H1 (cell line): ENCODE results near the gene OR9K2. TPM values are rescaled to one million over a fixed set of nuclear protein-coding genes. Genes with fewer than 3 reads are reported as not detected.

Source experiments
- CTCF ChIA-PET: fragments of 300-600 bp; sonication (Branson Sonifier 250); formaldehyde crosslinking; loops from one replicate; lab custom pipeline; 2021; ENCODE audit not compliant: partially characterized antibody; lab: Charles Lee
- POLR2A ChIA-PET: fragments of 300-600 bp; sonication (Branson Sonifier 250); formaldehyde crosslinking; loops from one replicate; lab custom pipeline; 2021; ENCODE audit warnings: inconsistent platforms; ENCODE audit not compliant: partially characterized antibody; lab: Charles Lee
- DNase-seq, 2 experiments: peaks; one replicate each; pipeline versions ENCODE4 v3.0.0 to v3.0.0-alpha.2; 2010 to 2022; ENCODE audit warnings: low spot score in 2 of 2, low read depth in 1 of 2, mixed read lengths in 1 of 2
- FAIRE-seq: peaks from 2 replicates; lab custom pipeline; 2011; peaks lifted over from hg19 to GRCh38; lab: Jason Lieb, UNC
- H2AFZ ChIP-seq: 2 replicates; pipeline ENCODE4 v1.8.1; 2012; ENCODE audit warnings: low read length, inconsistent platforms
- H2AK5ac ChIP-seq: 2 replicates; pipeline ENCODE4 v1.6.1; 2013; ENCODE audit warnings: low read depth, low read length
- H2BK120ac ChIP-seq: replicated peaks from 2 replicates; pipeline ENCODE3; 2013; ENCODE audit warnings: low read depth, low read length, inconsistent platforms
- H2BK12ac ChIP-seq: 2 replicates; pipeline ENCODE4 v1.6.1; 2013; ENCODE audit warnings: low read depth, low read length
- H2BK15ac ChIP-seq: 2 replicates; pipeline ENCODE4 v1.6.1; 2013; ENCODE audit warnings: low read length
- H2BK20ac ChIP-seq: 2 replicates; pipeline ENCODE4 v1.6.1; 2013; ENCODE audit warnings: low read length
- H2BK5ac ChIP-seq: 2 replicates; pipeline ENCODE4 v1.6.1; 2013; ENCODE audit warnings: low read depth, low read length
- H3K14ac ChIP-seq: 2 replicates; pipeline ENCODE4 v1.6.1; 2013; ENCODE audit warnings: inconsistent platforms; ENCODE audit not compliant: insufficient read length
- H3K18ac ChIP-seq: 2 replicates; pipeline ENCODE4 v1.6.1; 2013; ENCODE audit warnings: low read length; ENCODE audit errors: extremely low read depth
- H3K23ac ChIP-seq: 2 replicates; pipeline ENCODE4 v1.6.1; 2013; ENCODE audit warnings: inconsistent platforms; ENCODE audit not compliant: insufficient read length
- H3K23me2 ChIP-seq: 2 replicates; pipeline ENCODE4 v1.6.1; 2013; ENCODE audit warnings: low read depth, low read length
- H3K27ac ChIP-seq: 2 replicates; pipeline ENCODE4 v1.6.1; 2011; ENCODE audit warnings: low read depth, low read length, inconsistent platforms
- H3K27me3 ChIP-seq, 4 experiments: replicated peaks in 1 of 4; 1 replicate in 1 of 4; 2 replicates in 3 of 4; pipeline versions ENCODE4 v1.6.1 to v1.8.1; 2011 to 2013; ENCODE audit warnings: low read length in 3 of 4, mild to moderate bottlenecking in 3 of 4, inconsistent platforms in 2 of 4, mixed read lengths in 2 of 4, moderate library complexity in 1 of 4; ENCODE audit not compliant: control insufficient read depth in 3 of 4, insufficient read depth in 3 of 4; ENCODE audit errors: extremely low read depth in 1 of 4
- H3K36me3 ChIP-seq, 4 experiments: 2 replicates each; pipeline versions ENCODE4 v1.6.1 to v1.8.1; 2011 to 2013; ENCODE audit warnings: mild to moderate bottlenecking in 4 of 4, low read length in 3 of 4, moderate library complexity in 2 of 4, control low read depth in 1 of 4, inconsistent platforms in 1 of 4; ENCODE audit not compliant: insufficient read depth in 4 of 4, control insufficient read depth in 2 of 4
- H3K4ac ChIP-seq: replicated peaks from 2 replicates; pipeline ENCODE3; 2013; ENCODE audit warnings: low read length, low read depth, mixed read lengths, inconsistent platforms; ENCODE audit not compliant: insufficient read length
- H3K4me1 ChIP-seq, 4 experiments: replicated peaks in 1 of 4; 1 replicate in 1 of 4; 2 replicates in 3 of 4; pipeline versions ENCODE4 v1.6.1 to v1.8.1; 2011 to 2013; ENCODE audit warnings: low read length in 3 of 4, inconsistent platforms in 2 of 4, mixed read lengths in 1 of 4; ENCODE audit not compliant: insufficient read depth in 4 of 4, control insufficient read depth in 3 of 4
- H3K4me2 ChIP-seq, 2 experiments: 2 replicates each; pipeline versions ENCODE4 v1.6.1 to v1.8.1; 2011 to 2013; ENCODE audit warnings: low read depth in 2 of 2, low read length in 2 of 2, control low read depth in 1 of 2, inconsistent platforms in 1 of 2, mild to moderate bottlenecking in 1 of 2; ENCODE audit not compliant: insufficient read depth in 1 of 2
- H3K4me3 ChIP-seq, 4 experiments: fragments of 200-600, 300-600 bp in 1 of 4; sonication (generic), shearing (Covaris generic), sonication (Bioruptor Twin) in 1 of 4; 2 replicates each; pipeline versions ENCODE4 v1.5.1 to v1.8.1; 2011 to 2016; ENCODE audit warnings: low read length in 4 of 4, low read depth in 3 of 4, control low read depth in 2 of 4, inconsistent platforms in 2 of 4, mild to moderate bottlenecking in 2 of 4, mixed read lengths in 1 of 4, moderate library complexity in 1 of 4; ENCODE audit not compliant: insufficient read depth in 2 of 4; ENCODE audit errors: extremely low read depth in 1 of 4
- H3K56ac ChIP-seq: replicated peaks from 2 replicates; pipeline ENCODE3; 2013; ENCODE audit warnings: low read depth, mild to moderate bottlenecking, mixed read lengths, low read length, inconsistent platforms; ENCODE audit not compliant: insufficient read length
- H3K79me1 ChIP-seq: 2 replicates; pipeline ENCODE4 v1.6.1; 2013; ENCODE audit warnings: low read depth, low read length, control low read depth
- H3K79me2 ChIP-seq, 2 experiments: 2 replicates each; pipeline versions ENCODE4 v1.6.1 to v1.8.1; 2012 to 2013; ENCODE audit warnings: low read length in 2 of 2, mild to moderate bottlenecking in 2 of 2, inconsistent platforms in 1 of 2; ENCODE audit not compliant: insufficient read depth in 2 of 2, control insufficient read depth in 1 of 2
- H3K9ac ChIP-seq, 4 experiments: replicated peaks in 1 of 4; 1 replicate in 1 of 4; 2 replicates in 3 of 4; pipeline versions ENCODE4 v1.6.1 to v1.8.1; 2011 to 2013; ENCODE audit warnings: low read depth in 3 of 4, low read length in 3 of 4, control low read depth in 2 of 4, mild to moderate bottlenecking in 2 of 4, moderate library complexity in 2 of 4, inconsistent platforms in 1 of 4; ENCODE audit errors: extremely low read depth in 1 of 4
- H3K9me3 ChIP-seq, 2 experiments: 2 replicates each; pipeline versions ENCODE4 v1.6.1 to v1.8.1; 2012 to 2013; ENCODE audit warnings: mild to moderate bottlenecking in 2 of 2, moderate library complexity in 2 of 2, control low read depth in 1 of 2, inconsistent platforms in 1 of 2, low read depth in 1 of 2, low read length in 1 of 2, mixed read lengths in 1 of 2; ENCODE audit not compliant: insufficient read depth in 2 of 2
- H4K20me1 ChIP-seq, 2 experiments: replicated peaks in 1 of 2; 2 replicates each; pipeline versions ENCODE3 to v1.8.1; 2011 to 2013; ENCODE audit warnings: inconsistent platforms in 2 of 2, low read length in 2 of 2, mild to moderate bottlenecking in 1 of 2; ENCODE audit not compliant: insufficient read depth in 2 of 2, control insufficient read depth in 1 of 2
- H4K5ac ChIP-seq: 2 replicates; pipeline ENCODE4 v1.6.1; 2013; ENCODE audit warnings: low read length, low read depth, mixed read lengths, inconsistent platforms; ENCODE audit not compliant: insufficient read length
- H4K8ac ChIP-seq: 2 replicates; pipeline ENCODE4 v1.8.0; 2013; ENCODE audit warnings: mild to moderate bottlenecking, moderate library complexity, low read length, inconsistent platforms; ENCODE audit not compliant: insufficient read depth; ENCODE audit errors: extremely low read depth
- H4K91ac ChIP-seq: replicated peaks from 2 replicates; pipeline ENCODE3; 2013; ENCODE audit warnings: low read length, mixed read lengths, inconsistent platforms; ENCODE audit not compliant: insufficient read length
- POU5F1 ChIP-seq: IDR thresholded peaks from 2 replicates; pipeline ENCODE4 v1.6.1; 2011; ENCODE audit warnings: low read depth, mild to moderate bottlenecking, low read length, moderate library complexity
- RAD21 ChIP-seq, 2 experiments: IDR thresholded peaks in 1 of 2; conservative IDR thresholded peaks in 1 of 2; 2 replicates each; pipeline ENCODE4 v1.6.1; 2011; ENCODE audit warnings: low read depth in 2 of 2, low read length in 2 of 2, improper control_type of control experiment in 1 of 2, inconsistent platforms in 1 of 2, mild to moderate bottlenecking in 1 of 2, moderate library complexity in 1 of 2
- WGBS, 2 experiments: shearing (Covaris generic) in 1 of 2; methylation state at CpG; one replicate each; pipeline versions ENCODE4 v1.1.6 to v1.1.7; 2013 to 2015; ENCODE audit warnings: low lambda C conversion rate in 2 of 2, mixed read lengths in 2 of 2, inconsistent platforms in 1 of 2, low coverage in 1 of 2, missing lambda C conversion rate in 1 of 2; ENCODE audit not compliant: insufficient replicate concordance in 2 of 2, insufficient coverage in 1 of 2, insufficient read length in 1 of 2; ENCODE audit errors: extremely low coverage in 1 of 2, missing lambda C conversion rate in 1 of 2; 5-methylcytosine and 5-hydroxymethylcytosine counted together
- polyA plus RNA-seq, 7 experiments: library from polyadenylated mRNA; depleted of rRNA in 3 of 7; stranded (reverse) in 5 of 7; unstranded in 2 of 7; fragments of >200 nt in 5 of 7; fragments of 200-250 nt in 2 of 7; gene quantifications; 1 replicate in 5 of 7; 2 replicates in 1 of 7; 4 replicates in 1 of 7; pipeline versions ENCODE4 v1.2.1 to v1.2.3, GENCODE V29; 2011 to 2013; ENCODE audit warnings: missing spikeins in 2 of 7, mixed read lengths in 2 of 7
- total RNA-seq: library from RNA; stranded (reverse); fragmentation: NEBNext Ultra II Directional; extraction: Animal tissue kit (Norgen Biotek cat#: 25700); gene quantifications from 2 replicates; pipeline ENCODE4 v1.2.1, GENCODE V29; 2021
- TF ChIP-seq, protein P1 (sequence below), 3 experiments: IDR thresholded peaks; 1 replicate in 2 of 3; 2 replicates in 1 of 3; pipeline versions ENCODE4 v1.5.1 to v1.6.1; 2011; ENCODE audit warnings: low read length in 3 of 3, mild to moderate bottlenecking in 3 of 3, inconsistent platforms in 2 of 3, low read depth in 1 of 3, moderate library complexity in 1 of 3; ENCODE audit not compliant: insufficient read depth in 1 of 3; ENCODE audit errors: control extremely low read depth in 1 of 3

The OR9K2 gene
- total and polyA plus RNA-seq, 2 of the 8 experiments (the other 6 are each of a cell fraction or from before 2014, with no cell fraction given): not detected

DNA sequence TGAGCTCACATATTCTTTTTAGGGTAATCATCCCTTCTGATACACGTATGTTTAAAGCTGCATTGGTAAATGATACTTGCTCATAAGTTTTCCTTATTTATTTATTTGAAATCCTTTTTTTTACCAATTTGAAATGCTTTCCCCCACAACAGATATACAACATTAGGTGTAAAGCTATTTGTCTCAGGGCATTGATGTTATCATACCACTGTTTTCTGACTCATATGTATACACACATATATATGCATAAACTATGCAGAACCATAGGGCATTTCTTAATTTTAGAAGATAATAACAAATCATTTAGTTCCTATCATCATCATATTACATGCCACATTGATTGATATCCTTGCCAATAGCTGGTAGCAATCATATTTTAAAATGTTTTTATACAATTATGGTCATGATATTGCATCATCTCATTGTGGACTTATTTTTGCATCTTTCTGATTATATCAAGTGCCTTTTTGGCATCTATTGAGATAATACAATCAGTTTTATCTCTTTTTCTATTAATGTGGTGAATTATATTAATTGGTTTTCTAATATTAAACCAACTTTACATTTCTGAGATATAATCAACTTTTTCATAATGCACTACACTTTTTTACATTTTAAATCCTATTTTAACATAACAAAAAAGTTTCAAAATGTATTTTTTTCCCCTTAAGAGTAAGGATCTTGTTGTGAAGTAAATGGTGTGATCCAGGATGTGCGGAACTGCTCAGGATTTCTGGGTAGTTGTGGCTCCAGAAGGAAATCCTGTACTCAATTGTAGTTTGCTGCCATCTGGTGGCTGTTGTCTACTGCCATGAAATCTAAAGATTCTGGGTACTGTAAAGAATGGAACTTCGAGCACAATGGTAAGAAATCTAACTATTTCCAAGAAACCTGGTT, 16.7 kb downstream of the OR9K2 start:
- no peak overlapping the region for H3K4me2 ChIP-seq
- no peak overlapping the region for H3K27ac ChIP-seq
- peak; percentile 90 for FAIRE-seq
- no peak overlapping the region for H3K4me3 ChIP-seq
- H3K4me1 ChIP-seq: no peaks in the 10 kb centered on the region
- 83% methylated on average over 3 of the region's 3 CpGs; no CpG with 5 or more reads in 1 of the 2 experiments for WGBS, 2 experiments
- H3K9me3 ChIP-seq: no peaks in the 10 kb centered on the region
- TF ChIP-seq, protein P1, sequence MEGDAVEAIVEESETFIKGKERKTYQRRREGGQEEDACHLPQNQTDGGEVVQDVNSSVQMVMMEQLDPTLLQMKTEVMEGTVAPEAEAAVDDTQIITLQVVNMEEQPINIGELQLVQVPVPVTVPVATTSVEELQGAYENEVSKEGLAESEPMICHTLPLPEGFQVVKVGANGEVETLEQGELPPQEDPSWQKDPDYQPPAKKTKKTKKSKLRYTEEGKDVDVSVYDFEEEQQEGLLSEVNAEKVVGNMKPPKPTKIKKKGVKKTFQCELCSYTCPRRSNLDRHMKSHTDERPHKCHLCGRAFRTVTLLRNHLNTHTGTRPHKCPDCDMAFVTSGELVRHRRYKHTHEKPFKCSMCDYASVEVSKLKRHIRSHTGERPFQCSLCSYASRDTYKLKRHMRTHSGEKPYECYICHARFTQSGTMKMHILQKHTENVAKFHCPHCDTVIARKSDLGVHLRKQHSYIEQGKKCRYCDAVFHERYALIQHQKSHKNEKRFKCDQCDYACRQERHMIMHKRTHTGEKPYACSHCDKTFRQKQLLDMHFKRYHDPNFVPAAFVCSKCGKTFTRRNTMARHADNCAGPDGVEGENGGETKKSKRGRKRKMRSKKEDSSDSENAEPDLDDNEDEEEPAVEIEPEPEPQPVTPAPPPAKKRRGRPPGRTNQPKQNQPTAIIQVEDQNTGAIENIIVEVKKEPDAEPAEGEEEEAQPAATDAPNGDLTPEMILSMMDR (IDR thresholded peaks at IDR 0.05; ENCODE audit: control extremely low read depth in 1 of 3, insufficient read depth in 1 of 3, low read depth in 1 of 3, low read length in 3 of 3): peak in 2 of 3 experiments; percentile 67 to 73; a peak in 3 of 4 replicates
- TF ChIP-seq POU5F1 (no peak), RAD21 (IDR thresholded peaks at IDR 0.05 in 1 of 2, conservative IDR thresholded peaks at IDR 0.05 in 1 of 2; ENCODE audit: low read depth in 2 of 2, low read length in 2 of 2) (peak; percentile 80 to 88)
- TF ChIP-seq, all 59 proteins: peak for 2
- no peak overlapping the region for H4K5ac ChIP-seq
- no peaks in the 10 kb centered on the region for H3K23me2 ChIP-seq
- no peak overlapping the region for H2BK15ac ChIP-seq
- peak; percentile 5 to 61 for DNase-seq
- H4K8ac ChIP-seq: no peak overlapping the region
- H3K14ac ChIP-seq: no peak overlapping the region
- H2BK20ac ChIP-seq: no peak overlapping the region
- H2BK12ac ChIP-seq: no peak overlapping the region
- no peak overlapping the region for H3K23ac ChIP-seq
- H3K56ac ChIP-seq: no peak overlapping the region
- CTCF ChIA-PET: interaction anchor here (0.5 to 1.6 kb wide), 5 partner anchors 51 to 303 kb away, joined by 3 to 14 read pairs (median 3); no protein-coding TSS in a partner anchor
- H2BK120ac ChIP-seq: no peak overlapping the region
- no peak overlapping the region for H3K9ac ChIP-seq
- no peaks in the 10 kb centered on the region for H3K79me2 ChIP-seq
- H3K27me3 ChIP-seq: no peaks in the 10 kb centered on the region
- H4K20me1 ChIP-seq: no peaks in the 10 kb centered on the region
- no peaks in the 10 kb centered on the region for H3K36me3 ChIP-seq
- H3K79me1 ChIP-seq: no peaks in the 10 kb centered on the region
- H3K18ac ChIP-seq: no peak overlapping the region
- no peak overlapping the region for H2AFZ ChIP-seq
- H2AK5ac ChIP-seq: no peak overlapping the region
- H3K4ac ChIP-seq: no peak overlapping the region
- no peak overlapping the region for H2BK5ac ChIP-seq
- POLR2A ChIA-PET: no interaction called here
- H4K91ac ChIP-seq: no peak overlapping the region
